NCI-H2107 treated with DMSO at 0.1 percent for 48 hours (cell line): ENCODE results near the gene DSC3.

Experiments used
- DNase-seq: peaks from one replicate; lab custom pipeline; 2025; ENCODE audit not compliant: unreplicated experiment; lab: John Stamatoyannopoulos, UW

DSC3 gene

DNA sequence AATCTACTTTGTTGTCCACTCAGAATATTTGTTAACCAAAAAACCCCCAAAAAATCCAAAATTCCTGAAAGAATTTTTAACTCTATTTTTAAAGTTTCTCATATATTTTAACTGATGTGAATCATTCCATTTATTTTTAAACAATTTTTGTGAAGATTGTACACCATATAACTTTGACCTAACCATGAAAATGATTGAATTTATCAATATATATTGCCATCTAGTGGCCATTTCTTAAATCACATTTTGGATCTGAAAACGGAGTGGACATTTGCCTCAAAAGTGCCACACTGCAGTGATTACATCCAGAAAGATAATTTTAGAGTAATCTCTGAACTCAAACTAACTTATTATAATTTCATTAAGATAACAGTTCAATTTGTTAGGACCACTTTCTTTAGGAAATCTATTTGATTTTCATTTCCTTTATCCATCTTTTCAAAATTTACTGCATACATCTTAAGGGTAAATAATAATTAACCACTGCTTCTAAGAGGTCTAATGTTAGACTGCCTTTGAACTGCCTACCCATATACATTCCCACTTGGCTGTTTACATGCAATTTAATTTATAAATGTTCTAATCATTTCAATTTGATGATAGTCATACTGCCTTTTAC is 71.1 kb downstream of the DSC3 start:
- DNase-seq, result no peak

DNA sequence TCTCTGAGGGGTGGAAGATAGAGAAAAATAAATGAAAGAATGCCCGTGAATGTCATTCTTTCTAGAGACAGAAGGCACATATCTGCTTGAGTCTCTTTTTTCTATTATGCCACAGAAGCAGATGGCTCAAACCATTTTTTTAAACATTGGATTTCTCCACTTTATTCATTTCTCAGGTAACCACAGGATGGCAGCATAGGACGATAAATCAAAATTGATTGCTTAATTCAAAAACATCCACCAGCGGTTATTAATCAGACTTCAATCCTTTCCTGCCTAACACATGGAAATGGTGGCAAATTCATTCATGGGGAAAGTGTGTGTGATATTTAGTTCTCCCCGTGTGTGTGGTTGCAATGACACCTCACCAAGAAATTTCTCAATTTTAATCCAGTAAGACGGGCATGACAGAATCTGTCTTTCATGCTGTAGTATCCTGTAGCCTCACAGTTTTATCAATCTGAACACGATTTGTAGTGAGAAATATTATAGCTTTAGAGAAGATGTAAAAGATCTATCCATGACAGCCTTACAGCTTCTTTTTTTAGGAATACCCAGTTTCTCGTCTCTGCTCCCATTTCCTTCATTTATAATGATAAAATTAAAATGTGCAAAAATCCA is 72.2 kb downstream of the DSC3 start:
- peak; percentile 5 for DNase-seq

DNA sequence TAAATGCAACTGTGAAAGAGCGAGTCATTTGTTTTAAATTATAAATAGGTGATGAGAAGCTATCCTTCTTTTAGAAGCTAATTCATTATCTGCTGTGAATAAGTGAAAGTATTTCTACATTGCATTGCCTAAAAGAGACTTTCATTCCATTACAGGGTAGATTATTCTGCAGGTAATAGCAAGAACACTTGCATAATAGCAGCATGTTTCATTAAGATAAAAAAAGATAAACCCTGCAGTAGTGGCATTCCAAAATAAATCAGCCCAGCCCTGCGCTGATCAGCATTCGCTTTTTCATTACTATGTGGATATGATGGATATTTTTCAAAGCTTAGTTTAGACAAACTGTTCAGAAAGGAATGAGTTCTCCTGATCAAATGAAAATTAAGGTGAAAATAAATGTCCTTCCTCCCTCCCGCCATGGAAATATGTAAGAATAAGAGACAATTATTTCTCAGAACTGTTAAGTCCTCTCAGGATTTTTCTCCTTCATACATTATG is 72.8 kb downstream of the DSC3 start:
- DNase-seq, result no peak

DNA sequence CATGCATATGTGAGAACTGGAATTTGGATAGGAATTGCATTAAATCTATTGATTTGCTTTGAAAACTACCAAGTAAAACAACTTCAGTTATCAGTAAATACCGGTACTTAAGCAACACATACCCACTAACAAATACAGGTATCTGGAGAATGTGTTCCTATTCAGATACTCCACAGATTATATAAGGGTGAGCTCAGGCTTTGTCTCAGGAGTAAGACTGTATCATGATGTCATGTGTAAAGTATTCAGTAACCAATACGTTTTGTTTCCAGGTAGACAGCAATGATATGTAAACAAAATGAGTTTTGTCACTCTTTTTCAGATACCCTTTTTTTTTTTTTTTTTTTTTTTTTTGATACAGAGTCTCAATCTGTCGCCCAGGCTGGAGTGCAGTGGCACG is 74.8 kb downstream of the DSC3 start:
- no peak for DNase-seq

DNA sequence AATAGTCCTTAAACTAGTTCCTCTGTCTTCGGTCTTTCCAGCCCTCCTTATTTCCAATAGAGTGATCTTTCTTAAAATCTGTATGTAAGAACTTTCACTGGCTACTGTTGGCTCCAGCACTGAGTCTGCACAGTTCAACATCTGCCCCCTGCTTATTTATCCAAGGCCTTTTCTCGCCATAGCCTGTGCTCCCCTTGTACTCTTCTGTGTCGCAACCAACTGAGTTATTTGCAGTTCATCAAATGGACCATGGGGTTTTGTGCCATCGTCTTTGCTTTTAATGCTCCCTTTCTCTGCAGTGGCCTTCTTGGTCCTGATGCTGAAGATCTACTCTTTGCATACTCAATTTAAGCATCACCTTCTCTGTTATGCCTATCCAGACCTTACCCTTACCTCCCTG is 77.3 kb downstream of the DSC3 start:
- DNase-seq, result no peak

DNA sequence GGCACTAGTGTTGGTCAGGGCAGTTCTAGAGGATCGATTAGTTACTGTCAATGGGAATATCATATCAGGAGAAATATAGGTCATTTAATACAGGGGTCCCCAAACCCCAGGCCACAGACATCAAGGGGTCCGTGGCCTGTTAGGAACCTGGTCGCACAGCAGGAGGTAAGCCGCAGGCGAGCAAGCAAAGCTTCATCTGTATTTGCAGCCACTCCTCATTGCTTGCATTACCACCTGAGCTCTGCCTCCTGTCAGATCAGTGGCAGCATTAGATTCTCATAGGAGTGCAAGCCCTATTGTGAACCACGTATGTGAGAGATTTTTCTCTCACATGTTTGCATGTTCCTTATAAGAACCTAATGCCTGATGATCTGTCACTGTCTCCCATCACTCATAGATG is 81.9 kb downstream of the DSC3 start:
- DNase-seq, result no peak

DNA sequence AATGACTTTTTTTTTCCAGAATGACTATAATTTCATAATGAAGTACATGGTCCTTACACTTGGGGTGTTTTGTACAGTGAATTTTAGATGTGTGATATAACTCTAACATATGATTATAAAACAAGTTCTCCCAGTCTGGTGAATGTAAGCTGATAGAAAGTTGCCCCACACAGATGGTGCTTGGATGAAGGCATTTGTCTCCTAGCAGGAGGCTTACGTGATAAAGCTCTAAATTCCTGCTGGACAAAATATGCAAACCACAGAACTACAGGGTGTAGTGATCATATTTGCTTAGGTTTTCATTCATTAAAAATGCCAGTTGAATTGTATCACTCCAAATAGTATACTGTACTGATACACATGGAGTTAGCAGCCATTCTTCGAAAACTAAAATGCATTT is 85.5 kb downstream of the DSC3 start:
- no peak for DNase-seq

DNA sequence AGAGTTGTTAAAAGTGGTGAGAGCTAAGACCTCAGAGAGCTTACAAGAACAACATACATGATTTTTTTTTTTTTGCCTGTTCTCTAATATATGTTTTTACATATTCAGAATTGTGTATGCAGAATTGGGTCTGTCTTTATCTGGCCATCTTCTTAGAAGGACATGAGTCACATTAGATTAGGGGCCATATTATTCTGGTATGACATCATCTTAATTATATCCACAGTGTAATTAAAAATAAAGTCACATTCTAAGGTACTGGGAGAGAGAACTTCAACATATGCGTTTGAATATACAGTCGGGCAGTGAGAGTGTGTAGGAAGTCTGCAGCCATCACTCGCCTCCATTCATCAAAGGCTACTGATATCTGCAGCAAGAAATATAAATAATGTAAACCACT is 88.3 kb downstream of the DSC3 start:
- DNase-seq, result no peak

DNA sequence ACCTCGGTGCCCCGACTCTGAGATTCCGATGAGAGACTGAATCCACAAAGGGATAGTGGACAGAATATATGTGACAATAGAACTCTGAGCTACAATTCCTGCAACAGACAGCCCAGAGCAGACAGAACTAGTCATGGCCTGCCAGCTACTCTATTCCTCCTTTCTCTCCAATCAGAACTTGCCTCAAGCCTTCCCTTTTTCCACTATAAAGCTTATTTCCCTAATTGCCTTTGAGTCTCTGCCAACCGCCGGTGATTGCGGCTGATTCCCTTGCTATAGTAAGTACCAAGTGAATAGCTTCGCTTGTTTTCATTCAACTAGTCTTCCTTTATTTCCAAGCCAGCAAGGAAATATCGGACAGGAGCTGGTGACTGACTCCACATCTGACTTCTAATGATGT is 96.8 kb downstream of the DSC3 start:
- DNase-seq, result no peak

DNA sequence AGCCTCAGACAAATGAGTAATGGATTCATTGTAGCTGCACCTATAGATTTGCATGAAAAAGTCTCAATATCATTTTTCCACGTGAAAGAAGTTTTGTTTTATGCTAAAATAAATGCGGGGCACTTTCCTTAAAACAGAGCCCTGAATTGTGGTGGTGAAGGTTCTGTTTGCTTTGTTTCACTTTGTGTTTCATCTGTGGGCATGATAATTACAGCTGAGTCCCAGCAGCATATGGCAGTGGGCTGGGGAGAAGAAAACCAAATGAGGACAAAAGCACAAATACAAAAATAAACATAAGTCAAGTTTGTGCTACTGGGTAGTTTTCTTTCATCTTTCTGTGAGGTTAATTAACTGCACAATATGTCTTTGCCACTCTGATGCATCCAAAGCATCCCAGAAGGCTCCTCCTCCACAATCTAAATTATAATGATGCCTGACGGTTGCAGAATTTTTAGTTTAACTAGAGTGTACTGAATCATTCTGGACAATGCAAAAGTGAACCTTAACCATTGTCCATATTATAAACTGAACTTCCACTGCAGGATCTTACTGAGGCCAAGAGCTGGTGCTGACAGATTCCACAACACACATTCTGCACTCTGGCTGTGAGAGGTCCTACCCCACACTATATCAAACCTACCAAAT is 97.6 kb downstream of the DSC3 start:
- DNase-seq, result no peak

DNA sequence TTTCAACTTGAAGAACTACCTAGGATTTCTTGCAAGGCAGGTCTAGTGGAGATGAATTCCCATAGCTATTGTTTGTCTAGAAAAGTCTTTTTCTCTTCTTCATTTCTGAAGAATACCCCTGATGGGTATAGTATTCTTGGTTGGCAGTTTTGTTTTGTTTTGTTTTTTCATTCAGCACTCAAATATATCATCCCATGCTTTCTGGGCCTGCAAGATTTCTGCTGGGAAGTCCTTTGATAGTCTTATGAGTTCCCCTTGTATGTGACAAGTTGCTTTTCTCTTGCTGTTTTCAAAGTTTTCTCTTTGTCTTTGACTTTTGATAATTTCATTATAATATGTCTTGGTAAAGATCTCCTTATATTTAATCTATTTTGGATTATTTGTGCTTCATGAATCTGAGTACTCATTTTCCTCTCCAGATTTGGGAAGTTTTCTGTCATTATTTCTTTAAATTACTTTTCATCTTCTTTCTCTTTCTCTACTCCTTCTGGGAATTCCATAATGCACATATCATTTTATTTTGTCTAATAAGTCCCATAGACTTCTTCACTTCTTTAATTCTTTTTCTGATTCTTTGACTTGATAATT is 101.5 kb downstream of the DSC3 start:
- DNase-seq, result no peak
